ENCODE measurements around the gene SGCB. TPM values are rescaled to one million over a fixed set of nuclear protein-coding genes. Genes with fewer than 3 reads are reported as not detected.
A peak's percentile ranks its signal among the peaks of the same experiment; 100 is the strongest.

Gene SGCB
- total and polyA plus RNA-seq, 4 donors = 6.4 to 39.9 (median 15.5) TPM

GRCh38 chr4:52054254-52054653, 16.2 kb upstream of the SGCB start:
- 93 to 94% methylated on average over 3 of the region's 3 CpGs for WGBS, 2 donors
- ATAC-seq (ENCODE audit: insufficient read depth, low FRiP score) (no peak), DNase-seq (no peak)
- peaks cover 0 to 3% (median 0%) of the 10 kb centered on the region in 4 donors for H3K9me3 ChIP-seq (ENCODE audit: control insufficient read depth in 4 of 4, insufficient read depth in 3 of 4, low read length in 3 of 4)
- H3K4me3 ChIP-seq = no peak overlapping the region
- H3K27ac ChIP-seq (ENCODE audit: low read depth in 1 of 2, low read length in 1 of 2) = no peak overlapping the region
- H3K4me1 ChIP-seq (ENCODE audit: control insufficient read depth in 5 of 5, insufficient read depth in 5 of 5, low read length in 5 of 5) = peaks cover 0 to 12% (median 7%) of the 10 kb centered on the region in 5 donors
- H3K9ac ChIP-seq (ENCODE audit: insufficient read depth in 1 of 2, low read length in 2 of 2) = no peak overlapping the region
- H3K27me3 ChIP-seq (ENCODE audit: control insufficient read depth in 3 of 3, insufficient read depth in 3 of 3, low read length in 2 of 3) = peaks cover 0 to 45% (median 45%) of the 10 kb centered on the region in 3 donors
- no peak for TF ChIP-seq CTCF (IDR thresholded peaks at IDR 0.05; ENCODE audit: control extremely low read depth, extremely low read depth)
- H3K36me3 ChIP-seq (ENCODE audit: control insufficient read depth in 4 of 4, insufficient read depth in 4 of 4, low read length in 4 of 4) = no peaks in the 10 kb centered on the region

GRCh38 chr4:52052475-52052780, 14.3 kb upstream of the SGCB start:
- no peak overlapping the region for H3K9ac ChIP-seq (ENCODE audit: insufficient read depth in 1 of 2, low read length in 2 of 2)
- DNase-seq = peak in 2 of 3 donors; percentile 38 to 42

GRCh38 chr4:52051615-52052474, 13.7 kb upstream of the SGCB start:
- Histone ChIP-seq H3K9me3 (ENCODE audit: control insufficient read depth in 4 of 4, insufficient read depth in 3 of 4, low read length in 3 of 4) (peaks cover 0 to 3% (median 0%) of the 10 kb centered on the region in 4 donors), H3K4me1 (ENCODE audit: control insufficient read depth in 5 of 5, insufficient read depth in 5 of 5, low read length in 5 of 5) (peaks cover 0 to 12% (median 4%) of the 10 kb centered on the region in 5 donors), H3K27me3 (ENCODE audit: control insufficient read depth in 3 of 3, insufficient read depth in 3 of 3, low read length in 2 of 3) (peaks cover 0 to 49% (median 49%) of the 10 kb centered on the region in 3 donors), H3K9ac (ENCODE audit: insufficient read depth in 1 of 2, low read length in 2 of 2) (peak overlapping the region in 1 of 2 donors; percentile 17), H3K27ac (ENCODE audit: low read depth in 1 of 2, low read length in 1 of 2) (peak overlapping the region in 1 of 2 donors; percentile 44), H3K4me3 (peak overlapping the region; percentile 46), H3K36me3 (ENCODE audit: control insufficient read depth in 4 of 4, insufficient read depth in 4 of 4, low read length in 4 of 4) (no peaks in the 10 kb centered on the region)
- ATAC-seq (ENCODE audit: insufficient read depth, low FRiP score) (peak; percentile 74), DNase-seq (peak; percentile 62 to 76 (median 70))
- WGBS, 2 donors = 3 to 6% methylated on average over 46 of the region's 46 CpGs
- TF ChIP-seq CTCF (IDR thresholded peaks at IDR 0.05; ENCODE audit: control extremely low read depth, extremely low read depth) = no peak

More at GRCh38 chr4:52052475-52052780, 14.3 kb upstream of the SGCB start:
- WGBS, 2 donors = 4 to 9% methylated on average over 7 of the region's 7 CpGs
- Histone ChIP-seq H3K27ac (ENCODE audit: low read depth in 1 of 2, low read length in 1 of 2) (no peak overlapping the region), H3K27me3 (ENCODE audit: control insufficient read depth in 3 of 3, insufficient read depth in 3 of 3, low read length in 2 of 3) (peaks cover 0 to 49% (median 49%) of the 10 kb centered on the region in 3 donors), H3K9me3 (ENCODE audit: control insufficient read depth in 4 of 4, insufficient read depth in 3 of 4, low read length in 3 of 4) (peaks cover 0 to 3% (median 0%) of the 10 kb centered on the region in 4 donors), H3K4me3 (no peak overlapping the region), H3K4me1 (ENCODE audit: control insufficient read depth in 5 of 5, insufficient read depth in 5 of 5, low read length in 5 of 5) (peaks cover 0 to 12% (median 4%) of the 10 kb centered on the region in 5 donors), H3K36me3 (ENCODE audit: control insufficient read depth in 4 of 4, insufficient read depth in 4 of 4, low read length in 4 of 4) (no peaks in the 10 kb centered on the region)
- TF ChIP-seq CTCF (IDR thresholded peaks at IDR 0.05; ENCODE audit: control extremely low read depth, extremely low read depth) = no peak
- ATAC-seq (ENCODE audit: insufficient read depth, low FRiP score) = no peak
